ENCODE measurements around the gene CTSS.

- TF ChIP-seq CTCF (IDR thresholded peaks at IDR 0.05; ENCODE audit: low read depth, low read length) (no peak), POLR2A (IDR thresholded peaks at IDR 0.05; ENCODE audit: extremely low read depth, insufficient read length) (no peak), MYC (IDR thresholded peaks at IDR 0.05; ENCODE audit: low read depth, low read length) (no peak), MAX (IDR thresholded peaks at IDR 0.05; ENCODE audit: low read depth, low read length) (no peak)
These were observed 44.1 kb upstream of the CTSS start for GRCh38 chr1:150809651-150810050.

Measured in NB4 (cell line).